Measurements from ENCODE around the gene TRMT2A.

TRMT2A gene

DNA sequence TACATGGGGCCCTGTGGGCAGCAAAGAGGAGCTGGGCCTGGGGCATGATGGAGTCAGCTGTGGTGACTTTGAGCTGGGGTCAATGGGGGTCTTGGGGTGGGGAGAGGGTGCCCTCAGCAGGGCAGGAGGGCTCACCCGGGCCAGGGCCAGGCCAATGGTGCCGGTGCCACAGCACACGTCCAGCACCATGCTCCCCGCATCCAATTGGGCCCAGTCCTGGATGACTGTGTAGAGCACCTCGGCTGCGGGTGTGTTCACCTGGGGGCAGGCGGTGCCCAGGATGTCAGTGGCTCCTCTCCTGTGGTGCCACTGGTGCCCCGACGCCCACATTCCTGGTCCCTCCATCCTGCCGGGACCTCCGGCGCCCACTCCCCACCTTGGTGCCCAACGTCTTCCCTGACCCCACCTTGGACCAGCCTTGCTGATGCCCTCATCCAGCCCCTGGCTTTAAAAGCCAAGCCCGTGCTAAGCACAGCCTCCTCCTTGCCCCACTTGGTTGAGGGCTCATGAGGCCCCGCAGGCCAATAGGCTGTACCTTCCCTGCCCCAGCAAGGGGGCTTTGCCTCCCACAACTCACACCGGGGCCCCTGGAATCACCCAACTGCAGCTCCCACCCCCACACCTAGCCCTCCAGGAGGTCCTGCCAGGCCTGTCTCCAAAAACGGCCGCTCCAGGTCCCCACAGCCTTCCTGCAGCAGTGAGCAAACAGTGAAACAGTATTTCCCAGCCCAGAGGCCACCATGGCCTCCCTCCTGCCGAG lies 3.3 kb downstream of the TRMT2A start:
- peaks cover 20 to 30% of the 10 kb centered on the region in 2 donors for H3K4me1 Mint-ChIP-seq (ENCODE audit: low read depth in 2 of 2)
- H3K36me3 Mint-ChIP-seq (ENCODE audit: insufficient read depth), result peaks cover 70% of the 10 kb centered on the region
- H3K4me3 Mint-ChIP-seq, result no peak overlapping the region
- H3K27ac Mint-ChIP-seq, result peak overlapping the region; percentile 10 to 83
- no peak for DNase-seq
- no peaks in the 10 kb centered on the region for H3K9me3 Mint-ChIP-seq
- H3K27me3 Mint-ChIP-seq, result no peaks in the 10 kb centered on the region
- ATAC-seq (replicated peaks), result no peak

- H3K4me3 Mint-ChIP-seq, result no peak overlapping the region
Observed at GRCh38 chr22:20112623-20113511, 4.2 kb downstream of the TRMT2A start.

DNA sequence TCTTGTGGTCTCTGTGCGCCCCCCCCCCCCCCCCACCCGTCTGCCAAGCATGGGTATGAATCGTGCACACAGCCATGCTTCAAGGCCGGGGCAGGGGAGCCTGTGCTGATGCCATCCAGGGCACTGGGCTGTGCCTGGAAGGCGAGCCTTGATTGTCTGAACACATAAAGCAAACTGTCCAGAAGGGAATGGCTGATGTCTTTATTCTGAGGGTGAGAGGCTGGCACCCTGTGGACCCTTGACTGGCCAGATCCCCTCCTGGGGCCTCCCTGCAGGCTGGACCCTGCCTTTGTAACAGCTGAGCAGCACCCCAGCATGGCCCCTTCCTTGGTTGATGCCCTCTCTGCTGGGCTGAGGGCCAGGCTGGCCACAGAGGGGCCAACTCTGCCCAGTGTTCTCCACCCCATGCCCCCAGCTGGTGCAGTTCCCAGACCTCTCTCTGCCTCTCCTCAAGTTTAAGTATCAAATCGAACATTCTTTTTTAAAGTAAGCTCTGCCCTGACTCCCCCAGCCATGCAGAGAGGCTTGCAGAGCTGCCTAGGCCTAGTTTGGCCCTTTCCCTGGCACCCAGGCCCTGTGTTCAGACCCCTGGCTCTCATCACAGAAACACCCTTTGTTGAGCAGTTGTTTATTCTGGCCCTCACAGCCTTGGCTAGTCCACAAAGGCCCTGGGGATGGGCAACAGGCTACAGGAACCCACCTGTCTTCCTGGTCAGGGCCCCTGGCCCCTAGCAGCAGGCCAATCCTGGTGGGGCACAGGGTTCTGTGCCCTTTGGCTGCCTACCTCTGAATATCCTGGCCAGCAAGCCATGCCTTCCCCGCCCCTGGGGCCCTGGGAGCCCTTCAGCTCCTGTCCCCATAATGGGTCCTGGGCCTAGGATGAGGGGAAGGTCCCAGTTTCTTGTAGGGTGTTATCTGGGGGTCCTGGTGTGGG lies 5.1 kb downstream of the TRMT2A start:
- peak overlapping the region in 1 of 2 donors; percentile 47 for H3K4me3 Mint-ChIP-seq
- peaks cover 74% of the 10 kb centered on the region for H3K36me3 Mint-ChIP-seq (ENCODE audit: insufficient read depth)
- no peaks in the 10 kb centered on the region for H3K9me3 Mint-ChIP-seq
- no peaks in the 10 kb centered on the region for H3K27me3 Mint-ChIP-seq
- peaks cover 19 to 32% of the 10 kb centered on the region in 2 donors for H3K4me1 Mint-ChIP-seq (ENCODE audit: low read depth in 2 of 2)
- DNase-seq (no peak), ATAC-seq (replicated peaks) (no peak)
- H3K27ac Mint-ChIP-seq, result peak overlapping the region; percentile 38 to 82

More at GRCh38 chr22:20112623-20113511, 4.2 kb downstream of the TRMT2A start:
- H3K4me1 Mint-ChIP-seq (ENCODE audit: low read depth in 2 of 2), result peaks cover 19 to 29% of the 10 kb centered on the region in 2 donors
- no peaks in the 10 kb centered on the region for H3K27me3 Mint-ChIP-seq
- ATAC-seq (replicated peaks) (no peak), DNase-seq (no peak)
- peak overlapping the region; percentile 10 to 82 for H3K27ac Mint-ChIP-seq
- peaks cover 71% of the 10 kb centered on the region for H3K36me3 Mint-ChIP-seq (ENCODE audit: insufficient read depth)
- H3K9me3 Mint-ChIP-seq, result no peaks in the 10 kb centered on the region

DNA sequence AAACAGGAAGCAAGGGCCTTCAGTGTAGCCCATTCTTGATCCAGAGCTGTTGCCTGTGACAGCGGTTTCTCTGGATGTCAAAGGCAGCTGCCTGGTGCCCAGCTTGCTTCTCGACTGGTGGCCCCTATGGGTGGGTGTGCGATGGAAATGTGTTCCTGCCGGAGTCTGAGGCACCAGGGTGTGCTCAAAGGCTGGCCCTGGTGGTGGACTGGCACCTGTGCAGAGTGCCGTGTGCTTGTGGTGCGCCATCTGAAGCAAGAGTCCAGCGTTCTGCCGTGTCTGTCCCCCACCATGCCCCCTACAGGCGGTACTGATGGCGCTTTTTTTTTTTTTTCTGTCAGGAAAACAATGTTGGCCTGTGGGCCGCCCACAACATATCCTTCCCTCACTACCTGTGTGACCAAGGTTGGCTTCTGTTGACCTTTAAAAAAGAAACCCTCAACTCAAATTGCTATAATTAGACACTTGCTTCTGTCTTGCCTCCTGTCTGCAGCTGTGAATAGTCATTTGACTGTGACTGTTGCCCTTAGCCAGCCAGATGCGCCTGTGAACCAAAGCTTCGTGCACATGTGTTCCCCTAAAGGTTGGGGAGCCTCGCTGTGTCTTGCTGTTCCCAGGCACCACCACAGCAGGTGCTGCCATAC lies 5.9 kb downstream of the TRMT2A start:
- Mint-ChIP-seq H3K4me3 (no peak overlapping the region), H3K36me3 (ENCODE audit: insufficient read depth) (peaks cover 73% of the 10 kb centered on the region), H3K4me1 (ENCODE audit: low read depth in 2 of 2) (peaks cover 13 to 29% of the 10 kb centered on the region in 2 donors), H3K9me3 (no peaks in the 10 kb centered on the region), H3K27ac (no peak overlapping the region), H3K27me3 (no peaks in the 10 kb centered on the region)
- DNase-seq (no peak), ATAC-seq (replicated peaks) (peak; percentile 85)

- H3K4me3 Mint-ChIP-seq, result no peak overlapping the region
- H3K9me3 Mint-ChIP-seq, result no peaks in the 10 kb centered on the region
- peaks cover 73% of the 10 kb centered on the region for H3K36me3 Mint-ChIP-seq (ENCODE audit: insufficient read depth)
- DNase-seq (no peak), ATAC-seq (replicated peaks) (no peak)
- peaks cover 12 to 29% of the 10 kb centered on the region in 2 donors for H3K4me1 Mint-ChIP-seq (ENCODE audit: low read depth in 2 of 2)
- H3K27me3 Mint-ChIP-seq, result no peaks in the 10 kb centered on the region
- no peak overlapping the region for H3K27ac Mint-ChIP-seq
Observed at GRCh38 chr22:20110359-20110985, 6.6 kb downstream of the TRMT2A start.

- H3K36me3 Mint-ChIP-seq (ENCODE audit: insufficient read depth), result peaks cover 70% of the 10 kb centered on the region
- H3K4me3 Mint-ChIP-seq, result no peak overlapping the region
- H3K9me3 Mint-ChIP-seq, result no peaks in the 10 kb centered on the region
- DNase-seq, result no peak
- no peak overlapping the region for H3K27ac Mint-ChIP-seq
- ATAC-seq (replicated peaks), result no peak
- peaks cover 7 to 27% of the 10 kb centered on the region in 2 donors for H3K4me1 Mint-ChIP-seq (ENCODE audit: low read depth in 2 of 2)
- H3K27me3 Mint-ChIP-seq, result no peaks in the 10 kb centered on the region
Observed at GRCh38 chr22:20109411-20110358, 7.3 kb downstream of the TRMT2A start.

DNA sequence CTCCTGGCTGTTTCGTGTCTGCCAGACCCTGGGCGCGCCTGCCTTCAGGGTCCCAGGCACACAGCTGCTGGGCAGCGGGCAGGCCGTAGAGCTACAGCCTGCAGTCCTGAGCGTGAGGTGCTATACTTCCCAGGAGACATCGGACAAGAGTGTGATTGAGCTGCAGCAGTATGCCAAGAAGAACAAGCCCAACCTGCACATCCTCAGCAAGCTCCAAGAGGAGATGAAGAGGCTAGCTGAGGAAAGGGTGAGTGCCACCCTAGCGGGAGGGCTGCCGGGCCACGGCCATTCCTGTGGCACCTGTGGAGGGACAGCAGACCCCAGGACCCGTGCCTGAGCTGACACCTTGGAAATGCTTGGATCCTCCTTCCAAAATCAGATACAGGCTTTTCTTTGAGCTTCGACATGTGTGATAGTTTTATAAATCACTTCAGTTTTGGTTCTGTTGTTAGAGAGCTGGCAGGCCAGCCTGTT lies 8.2 kb downstream of the TRMT2A start:
- DNase-seq (no peak), ATAC-seq (replicated peaks) (no peak)
- H3K36me3 Mint-ChIP-seq (ENCODE audit: insufficient read depth), result peaks cover 71% of the 10 kb centered on the region
- no peak overlapping the region for H3K4me3 Mint-ChIP-seq
- H3K27me3 Mint-ChIP-seq, result no peaks in the 10 kb centered on the region
- H3K9me3 Mint-ChIP-seq, result no peaks in the 10 kb centered on the region
- H3K4me1 Mint-ChIP-seq (ENCODE audit: low read depth in 2 of 2), result peaks cover 7 to 21% of the 10 kb centered on the region in 2 donors
- peak overlapping the region; percentile 22 to 73 for H3K27ac Mint-ChIP-seq

DNA sequence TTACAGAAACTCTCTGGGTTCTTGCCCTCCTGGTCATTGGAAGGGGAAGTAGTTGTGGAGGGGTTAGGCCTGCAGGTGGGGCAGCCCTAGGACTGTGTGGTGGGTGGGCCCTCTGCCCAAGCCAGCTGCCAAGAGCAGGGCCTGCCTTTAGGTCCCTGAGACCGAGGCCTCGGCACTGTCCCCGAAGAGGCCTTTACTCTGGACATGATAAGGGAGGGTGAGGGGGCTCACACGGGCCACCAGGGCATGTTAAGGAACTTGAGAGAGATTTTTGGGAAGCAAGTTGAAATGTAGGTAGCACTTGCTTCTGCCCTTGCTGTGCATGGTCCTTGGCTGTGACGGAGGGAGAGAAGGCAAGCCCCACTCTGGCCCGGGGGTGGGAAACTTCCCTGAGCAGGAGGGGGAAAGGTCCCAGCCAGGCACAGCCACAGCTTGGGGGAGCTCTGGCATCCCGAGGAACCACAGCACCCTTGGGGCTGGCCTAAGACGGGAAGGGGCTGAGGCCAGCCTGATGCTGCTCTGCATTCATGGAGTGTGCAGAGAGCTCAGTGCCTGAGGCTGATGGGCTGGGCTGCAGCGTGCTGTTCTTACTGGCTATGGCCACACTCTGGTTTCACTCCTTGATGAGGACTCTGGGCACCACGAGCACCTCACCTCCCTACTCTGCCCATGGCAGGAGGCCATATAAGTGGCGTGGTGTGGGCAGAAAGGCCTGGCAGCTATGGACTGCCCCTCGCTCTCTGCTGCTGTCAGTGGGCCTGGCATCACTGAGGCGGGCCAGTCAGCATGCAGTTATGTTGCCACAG lies 8.9 kb downstream of the TRMT2A start:
- no peak for DNase-seq
- Mint-ChIP-seq H3K36me3 (ENCODE audit: insufficient read depth) (peaks cover 73% of the 10 kb centered on the region), H3K4me1 (ENCODE audit: low read depth in 2 of 2) (peaks cover 9 to 23% of the 10 kb centered on the region in 2 donors), H3K27me3 (no peaks in the 10 kb centered on the region), H3K27ac (peak overlapping the region; percentile 22 to 89), H3K9me3 (no peaks in the 10 kb centered on the region), H3K4me3 (no peak overlapping the region)
- ATAC-seq (replicated peaks), result no peak

GRCh38 chr22:20107471-20107901 lies 9.5 kb downstream of the TRMT2A start:
- Mint-ChIP-seq H3K27ac (peak overlapping the region in 1 of 2 donors; percentile 89), H3K36me3 (ENCODE audit: insufficient read depth) (peaks cover 72% of the 10 kb centered on the region), H3K9me3 (no peaks in the 10 kb centered on the region), H3K4me3 (no peak overlapping the region), H3K27me3 (no peaks in the 10 kb centered on the region), H3K4me1 (ENCODE audit: low read depth in 2 of 2) (peaks cover 15 to 24% of the 10 kb centered on the region in 2 donors)
- DNase-seq (no peak), ATAC-seq (replicated peaks) (no peak)

DNA sequence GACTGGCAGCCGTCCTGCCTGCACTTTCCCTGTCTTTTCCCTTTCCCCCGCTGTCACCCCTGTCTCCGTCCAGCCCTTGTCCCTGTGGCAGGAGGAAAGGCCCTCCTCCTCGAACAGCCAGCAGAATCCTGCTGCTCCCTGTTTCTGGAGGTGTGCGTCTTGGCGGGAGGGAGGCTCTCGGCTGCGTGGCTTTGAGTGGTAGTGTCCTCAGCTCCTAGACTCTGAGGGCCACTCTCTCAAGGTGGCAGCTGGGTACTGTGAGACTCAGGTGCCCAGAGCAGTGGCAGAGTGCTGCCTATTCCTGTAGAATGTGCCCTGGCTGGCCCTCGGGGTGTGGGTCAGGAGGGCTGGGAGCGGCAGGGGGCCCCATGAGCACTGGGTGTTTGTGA lies 10.2 kb downstream of the TRMT2A start:
- Mint-ChIP-seq H3K4me3 (no peak overlapping the region), H3K27ac (peak overlapping the region in 1 of 2 donors; percentile 89), H3K36me3 (ENCODE audit: insufficient read depth) (peaks cover 72% of the 10 kb centered on the region), H3K4me1 (ENCODE audit: low read depth in 2 of 2) (peaks cover 12 to 23% of the 10 kb centered on the region in 2 donors), H3K27me3 (no peaks in the 10 kb centered on the region), H3K9me3 (no peaks in the 10 kb centered on the region)
- ATAC-seq (replicated peaks) (no peak), DNase-seq (no peak)
